H9 (cell line): ENCODE measurements around the gene ANK3. TPM values are rescaled to one million over a fixed set of nuclear protein-coding genes. Genes with fewer than 3 reads are reported as not detected.
A peak's percentile ranks its signal among the peaks of the same experiment; 100 is the strongest.

Experiments
- DNase-seq: peaks from one replicate; pipeline ENCODE4 v3.0.0-alpha.2; 2017
- H2AFZ ChIP-seq: one replicate; pipeline ENCODE4 v1.6.1; 2013; ENCODE audit warnings: mild to moderate bottlenecking, low read length, control low read depth, moderate library complexity
- H2AK5ac ChIP-seq: 2 replicates; pipeline ENCODE4 v1.6.1; 2013; ENCODE audit warnings: low read length, control low read depth, mixed read lengths; ENCODE audit not compliant: insufficient read length
- H2BK120ac ChIP-seq: one replicate; pipeline ENCODE4 v1.6.1; 2013; ENCODE audit warnings: low read depth, mild to moderate bottlenecking, low read length, control low read depth, inconsistent platforms; ENCODE audit not compliant: poor library complexity, severe bottlenecking
- H2BK12ac ChIP-seq: 2 replicates; pipeline ENCODE4 v1.6.1; 2013; ENCODE audit warnings: low read length, control low read depth, mixed read lengths, low read depth; ENCODE audit not compliant: insufficient read length
- H2BK15ac ChIP-seq: 2 replicates; pipeline ENCODE4 v1.6.1; 2013; ENCODE audit warnings: low read depth, low read length, control low read depth
- H2BK20ac ChIP-seq: one replicate; pipeline ENCODE4 v1.6.1; 2013; ENCODE audit warnings: low read depth, mild to moderate bottlenecking, low read length, control low read depth, inconsistent platforms; ENCODE audit not compliant: poor library complexity, severe bottlenecking
- H2BK5ac ChIP-seq: 2 replicates; pipeline ENCODE4 v1.6.1; 2013; ENCODE audit warnings: low read length, control low read depth, mixed read lengths; ENCODE audit not compliant: insufficient read length
- H3K14ac ChIP-seq: 2 replicates; pipeline ENCODE4 v1.6.1; 2013; ENCODE audit warnings: low read length, control low read depth; ENCODE audit not compliant: insufficient read depth
- H3K18ac ChIP-seq: 2 replicates; pipeline ENCODE4 v1.6.1; 2013; ENCODE audit warnings: low read depth, mild to moderate bottlenecking, mixed read lengths, low read length, control low read depth; ENCODE audit not compliant: insufficient read length
- H3K23ac ChIP-seq: 2 replicates; pipeline ENCODE4 v1.6.1; 2013; ENCODE audit warnings: low read length, control low read depth, mixed read lengths, low read depth; ENCODE audit not compliant: insufficient read length
- H3K23me2 ChIP-seq: 2 replicates; pipeline ENCODE4 v1.6.1; 2013; ENCODE audit warnings: low read depth, mild to moderate bottlenecking, mixed read lengths, low read length, control low read depth; ENCODE audit not compliant: insufficient read length, poor library complexity, severe bottlenecking
- H3K27ac ChIP-seq: 2 replicates; pipeline ENCODE4 v1.5.1; 2013; ENCODE audit warnings: low read length, control low read depth, mixed read lengths, low read depth; ENCODE audit not compliant: insufficient read length
- H3K27me3 ChIP-seq: 2 replicates; pipeline ENCODE4 v1.6.1; 2013; ENCODE audit warnings: low read length, control low read depth, inconsistent platforms; ENCODE audit not compliant: insufficient read depth
- H3K4ac ChIP-seq: 2 replicates; pipeline ENCODE4 v1.6.1; 2013; ENCODE audit warnings: low read depth, mild to moderate bottlenecking, control low read depth, inconsistent platforms, low read length, moderate library complexity
- H3K4me1 ChIP-seq: 2 replicates; pipeline ENCODE4 v1.6.1; 2013; ENCODE audit warnings: low read length, control low read depth, inconsistent platforms; ENCODE audit not compliant: insufficient read depth
- H3K4me2 ChIP-seq: 2 replicates; pipeline ENCODE4 v1.6.1; 2013; ENCODE audit warnings: low read length, control low read depth, mixed read lengths; ENCODE audit not compliant: insufficient read length, insufficient read depth
- H3K56ac ChIP-seq: 2 replicates; pipeline ENCODE4 v1.6.1; 2013; ENCODE audit warnings: low read depth, mild to moderate bottlenecking, mixed read lengths, low read length, control low read depth; ENCODE audit not compliant: insufficient read length
- H3K79me1 ChIP-seq: 2 replicates; pipeline ENCODE4 v1.6.1; 2013; ENCODE audit warnings: low read depth, mild to moderate bottlenecking, moderate library complexity, low read length, control low read depth, inconsistent platforms; ENCODE audit not compliant: insufficient read depth, poor library complexity, severe bottlenecking
- H3K79me2 ChIP-seq: 2 replicates; pipeline ENCODE4 v1.6.1; 2013; ENCODE audit warnings: low read length, control low read depth, inconsistent platforms; ENCODE audit not compliant: insufficient read depth
- H3K9ac ChIP-seq: 2 replicates; pipeline ENCODE4 v1.6.1; 2013; ENCODE audit warnings: low read length, control low read depth, mixed read lengths; ENCODE audit not compliant: insufficient read length; ENCODE audit errors: extremely low read depth
- H3K9me3 ChIP-seq: one replicate; pipeline ENCODE4 v1.6.1; 2013; ENCODE audit warnings: low read depth, low read length, inconsistent platforms; ENCODE audit not compliant: control insufficient read depth
- H3T11ph ChIP-seq: one replicate; pipeline ENCODE4 v1.6.1; 2013; ENCODE audit warnings: mild to moderate bottlenecking, low read length, control low read depth, inconsistent platforms
- H4K20me1 ChIP-seq: one replicate; pipeline ENCODE4 v1.6.1; 2013; ENCODE audit not compliant: control insufficient read depth, insufficient read length, insufficient read depth
- H4K5ac ChIP-seq: 2 replicates; pipeline ENCODE4 v1.6.1; 2013; ENCODE audit warnings: low read depth, mild to moderate bottlenecking, mixed read lengths, low read length, control low read depth; ENCODE audit not compliant: insufficient read length
- H4K8ac ChIP-seq: replicated peaks from 2 replicates; pipeline ENCODE4 v1.6.1; 2013; ENCODE audit warnings: low read length, control low read depth, mixed read lengths, low read depth; ENCODE audit not compliant: insufficient read length
- H4K91ac ChIP-seq: 2 replicates; pipeline ENCODE4 v1.6.1; 2013; ENCODE audit warnings: low read depth, mild to moderate bottlenecking, moderate library complexity, mixed read lengths, low read length, control low read depth; ENCODE audit not compliant: insufficient read length
- H3K27ac Mint-ChIP-seq, 3 experiments: 2 replicates in 2 of 3; 3 replicates in 1 of 3; pipeline ENCODE4 v1.8.0; 2020 to 2021; ENCODE audit warnings: mixed read lengths in 3 of 3, mild to moderate bottlenecking in 1 of 3, moderate library complexity in 1 of 3
- H3K27me3 Mint-ChIP-seq: 2 replicates; pipeline ENCODE4 v1.8.0; 2021; ENCODE audit warnings: low read depth, mild to moderate bottlenecking, moderate library complexity, mixed read lengths
- H3K36me3 Mint-ChIP-seq, 3 experiments: 2 replicates in 2 of 3; 3 replicates in 1 of 3; pipeline ENCODE4 v1.8.0; 2020 to 2021; ENCODE audit warnings: low read depth in 3 of 3, mixed read lengths in 3 of 3; ENCODE audit not compliant: insufficient read depth in 1 of 3
- H3K4me1 Mint-ChIP-seq, 2 experiments: 2 replicates each; pipeline ENCODE4 v1.8.0; 2020; ENCODE audit warnings: mixed read lengths in 2 of 2
- H3K4me3 Mint-ChIP-seq, 2 experiments: 2 replicates in 1 of 2; 3 replicates in 1 of 2; pipeline ENCODE4 v1.8.0; 2020 to 2021; ENCODE audit warnings: mild to moderate bottlenecking in 2 of 2, mixed read lengths in 2 of 2, moderate library complexity in 1 of 2
- H3K9me3 Mint-ChIP-seq, 2 experiments: 2 replicates in 1 of 2; 3 replicates in 1 of 2; pipeline ENCODE4 v1.8.0; 2020; ENCODE audit warnings: mild to moderate bottlenecking in 2 of 2, mixed read lengths in 2 of 2, moderate library complexity in 1 of 2
- CTCF ChIP-seq: fragments of 200-600 bp; sonication (generic); conservative IDR thresholded peaks from 3 replicates; pipeline ENCODE4 v1.8.0; 2021; ENCODE audit warnings: antibody characterized with exemption, mild to moderate bottlenecking
- WGBS: extraction: QIAGEN DNeasy Blood & Tissue Kit; methylation state at CpG from one replicate; pipeline ENCODE4 v1.1.7; 2013; ENCODE audit warnings: missing lambda C conversion rate, low lambda C conversion rate, mixed read lengths; ENCODE audit not compliant: insufficient read length; ENCODE audit errors: extremely low coverage; 5-methylcytosine and 5-hydroxymethylcytosine counted together
- total RNA-seq: library from RNA; stranded (reverse); gene quantifications from 2 replicates; pipeline ENCODE4 v1.2.1, GENCODE V29; 2021

Gene ANK3
- total RNA-seq, 1 experiment from 2014 or later, result 59.6 TPM

DNA sequence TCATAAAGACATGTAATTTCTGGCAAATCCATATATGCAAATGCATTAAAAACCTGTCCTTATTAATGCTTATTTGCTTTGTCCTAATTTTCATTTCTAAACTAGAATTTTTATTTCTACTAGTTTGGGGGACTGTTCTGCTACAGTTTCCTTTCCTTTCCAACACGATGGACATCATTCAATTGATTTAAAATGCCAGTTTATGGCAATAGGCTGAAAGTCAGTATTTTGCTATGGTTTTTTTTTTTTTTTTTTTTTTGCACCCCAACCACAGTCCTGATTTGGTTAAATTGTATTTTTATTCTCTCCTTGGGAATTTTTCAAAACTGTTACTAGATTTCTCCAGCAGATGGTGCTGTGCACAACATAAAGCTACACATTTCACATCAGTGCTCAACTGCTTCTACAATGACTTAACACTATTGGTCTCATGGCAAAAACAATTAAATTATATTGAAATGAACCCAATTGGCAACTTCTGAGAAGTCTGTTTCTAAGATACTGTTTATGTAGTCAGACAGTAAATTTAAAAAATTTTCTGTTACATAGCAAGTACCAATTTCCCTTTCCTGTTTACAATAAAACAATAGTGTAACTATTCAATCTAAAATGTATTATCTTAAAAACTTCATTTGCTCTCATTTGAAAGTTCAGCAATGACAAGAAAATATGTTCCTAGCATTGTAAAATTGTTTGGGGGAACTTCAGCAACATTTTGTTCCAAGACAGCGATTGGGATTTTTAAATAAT, 289.5 kb downstream of the ANK3 start:
- Histone ChIP-seq H4K91ac (no peak overlapping the region), H4K20me1 (no peaks in the 10 kb centered on the region), H2BK120ac (no peak overlapping the region), H2BK12ac (no peak overlapping the region), H3K18ac (no peak overlapping the region), H3K4me2 (no peak overlapping the region), H4K8ac (no peak overlapping the region), H3K9me3 (no peaks in the 10 kb centered on the region), H3K23me2 (no peaks in the 10 kb centered on the region), H2BK20ac (no peak overlapping the region), H3K56ac (no peak overlapping the region), H3K27me3 (no peaks in the 10 kb centered on the region), H4K5ac (no peak overlapping the region), H3K79me1 (no peaks in the 10 kb centered on the region), H3K79me2 (no peaks in the 10 kb centered on the region), H3K27ac (no peak overlapping the region), H2AFZ (no peak overlapping the region), H2AK5ac (no peak overlapping the region), H2BK5ac (no peak overlapping the region), H3K4me1 (peaks cover 3% of the 10 kb centered on the region; the same call in 1 of the 2 replicates), H3K23ac (no peak overlapping the region), H3K9ac (no peak overlapping the region), H2BK15ac (no peak overlapping the region), H3T11ph (no peak overlapping the region), H3K14ac (no peak overlapping the region), H3K4ac (no peak overlapping the region)
- H3K36me3 Mint-ChIP-seq, result peaks cover 0 to 20% (median 19%) of the 10 kb centered on the region in 3 experiments; a peak in 4 of 7 replicates
- H3K27ac Mint-ChIP-seq, result no peak overlapping the region
- no peaks in the 10 kb centered on the region for H3K9me3 Mint-ChIP-seq
- no CpG with 5 or more reads among the region's 2 CpGs for WGBS
- peak; percentile 70 for TF ChIP-seq CTCF
- no peak overlapping the region for H3K4me3 Mint-ChIP-seq
- peaks cover 12 to 14% of the 10 kb centered on the region in 2 experiments for H3K4me1 Mint-ChIP-seq
- H3K27me3 Mint-ChIP-seq, result no peaks in the 10 kb centered on the region
- DNase-seq, result no peak
